Breast epithelium (tissue), 4 donors: ENCODE data around the gene GNAO1. TPM values are rescaled to one million over a fixed set of nuclear protein-coding genes. Genes with fewer than 3 reads are reported as not detected.
A peak's percentile ranks its signal among the peaks of the same experiment; 100 is the strongest.

Experiments used
- DNase-seq, 2 donors: peaks; one replicate each; pipeline ENCODE4 v3.0.0-alpha.2; 2019; ENCODE audit warnings: low spot score in 2 of 2
- H3K27ac ChIP-seq, 2 donors: fragments of 200-600 bp; sonication (generic) in 1 of 2; one replicate each; pipeline ENCODE4 v1.5.1; 2016 to 2019; ENCODE audit warnings: mild to moderate bottlenecking in 1 of 2
- H3K27me3 ChIP-seq, 2 donors: fragments of 200-600 bp; sonication (generic) in 1 of 2; one replicate each; pipeline versions ENCODE4 v1.5.1 to v1.6.0; 2017 to 2019; ENCODE audit warnings: control low read depth in 1 of 2, mild to moderate bottlenecking in 1 of 2
- H3K36me3 ChIP-seq: fragments of 200-600 bp; one replicate; pipeline ENCODE4 v1.5.1; 2019
- H3K4me1 ChIP-seq, 2 donors: fragments of 200-600 bp; sonication (generic); one replicate each; pipeline ENCODE4 v1.5.1; 2016 to 2019; ENCODE audit warnings: control low read depth in 1 of 2
- H3K4me3 ChIP-seq, 3 donors: fragments of 200-600 bp; sonication (generic); 1 replicate in 2 of 3; 2 replicates in 1 of 3; pipeline ENCODE4 v1.5.1; 2016 to 2019; ENCODE audit warnings: mild to moderate bottlenecking in 3 of 3, moderate library complexity in 2 of 3
- H3K9me3 ChIP-seq, 2 donors: fragments of 200-600 bp; sonication (generic) in 1 of 2; one replicate each; pipeline ENCODE4 v1.5.1; 2016 to 2019; ENCODE audit warnings: control low read depth in 1 of 2
- CTCF ChIP-seq, 3 donors: fragments of 450-650 bp; IDR thresholded peaks; one replicate each; pipeline ENCODE4 v1.5.1; 2016 to 2017; ENCODE audit warnings: antibody characterized with exemption in 3 of 3, mild to moderate bottlenecking in 3 of 3, moderate library complexity in 3 of 3
- POLR2A ChIP-seq: fragments of 450-650 bp; IDR thresholded peaks from one replicate; pipeline ENCODE4 v1.6.1; 2016; ENCODE audit warnings: antibody characterized with exemption, mild to moderate bottlenecking, moderate library complexity
- POLR2AphosphoS5 ChIP-seq, 3 donors: sonication (generic); formaldehyde crosslinking; IDR thresholded peaks; one replicate each; pipeline ENCODE4 v1.6.1; 2017; ENCODE audit warnings: antibody characterized with exemption in 3 of 3
- intact Hi-C: fragments of 100-400 bp; cut with DNase I; formaldehyde crosslinking; loops from one replicate; pipeline ENCODE4 v1.15.1; 2023; ENCODE audit warnings: low total_unique reads
- total RNA-seq, 3 donors: library from RNA; depleted of rRNA; stranded (reverse); fragments of >200 nt; gene quantifications; one replicate each; pipeline ENCODE4 v1.1.0, GENCODE V29; 2016

Gene GNAO1
- total RNA-seq, 3 donors from 2014 or later, result 0.96 to 1.9 (median 0.98) TPM

- no peaks in the 10 kb centered on the region for H3K9me3 ChIP-seq
- TF ChIP-seq POLR2AphosphoS5 (IDR thresholded peaks at IDR 0.05) (no peak), CTCF (IDR thresholded peaks at IDR 0.05) (no peak), POLR2A (no peak)
- no peaks in the 10 kb centered on the region for H3K36me3 ChIP-seq
- H3K27ac ChIP-seq, result no peak overlapping the region
- peaks cover 4 to 27% of the 10 kb centered on the region in 2 donors for H3K27me3 ChIP-seq
- H3K4me3 ChIP-seq, result peak overlapping the region in 2 of 3 donors; percentile 31 to 39
- intact Hi-C loops, result no loop called here
- peaks cover 0 to 5% of the 10 kb centered on the region in 2 donors for H3K4me1 ChIP-seq
- no peak for DNase-seq
Measured at GRCh38 chr16:56192986-56193945, 2.0 kb downstream of the GNAO1 start.

- Histone ChIP-seq H3K9me3 (no peaks in the 10 kb centered on the region), H3K4me1 (peaks cover 0 to 5% of the 10 kb centered on the region in 2 donors)
Measured at GRCh38 chr16:56193951-56194726, 2.9 kb downstream of the GNAO1 start.

GRCh38 chr16:56195151-56195550, 3.9 kb downstream of the GNAO1 start:
- Histone ChIP-seq H3K9me3 (no peaks in the 10 kb centered on the region), H3K27ac (no peak overlapping the region), H3K36me3 (no peaks in the 10 kb centered on the region), H3K4me3 (no peak overlapping the region), H3K27me3 (peaks cover 4 to 23% of the 10 kb centered on the region in 2 donors), H3K4me1 (peaks cover 0 to 5% of the 10 kb centered on the region in 2 donors)
- no peak for TF ChIP-seq POLR2AphosphoS5 (IDR thresholded peaks at IDR 0.05)
- no peak for TF ChIP-seq POLR2A
- TF ChIP-seq CTCF (IDR thresholded peaks at IDR 0.05), result no peak
- intact Hi-C loops, result no loop called here
- DNase-seq, result peak; percentile 46 to 67

More at GRCh38 chr16:56193951-56194726, 2.9 kb downstream of the GNAO1 start:
- H3K27ac ChIP-seq, result no peak overlapping the region
- intact Hi-C loops, result no loop called here
- DNase-seq, result peak; percentile 54 to 87
- H3K4me3 ChIP-seq, result peak overlapping the region; percentile 1 to 39 (median 31)
- peaks cover 4 to 27% of the 10 kb centered on the region in 2 donors for H3K27me3 ChIP-seq
- H3K36me3 ChIP-seq, result no peaks in the 10 kb centered on the region
- no peak for TF ChIP-seq POLR2AphosphoS5 (IDR thresholded peaks at IDR 0.05)
- no peak for TF ChIP-seq POLR2A
- TF ChIP-seq CTCF (IDR thresholded peaks at IDR 0.05), result no peak

GRCh38 chr16:56196381-56196780, 5.1 kb downstream of the GNAO1 start:
- no peak for DNase-seq
- Histone ChIP-seq H3K27me3 (peaks cover 4 to 23% of the 10 kb centered on the region in 2 donors), H3K4me3 (no peak overlapping the region), H3K27ac (no peak overlapping the region), H3K36me3 (no peaks in the 10 kb centered on the region), H3K9me3 (no peaks in the 10 kb centered on the region), H3K4me1 (peaks cover 0 to 5% of the 10 kb centered on the region in 2 donors)
- TF ChIP-seq POLR2A (no peak), CTCF (IDR thresholded peaks at IDR 0.05) (no peak), POLR2AphosphoS5 (IDR thresholded peaks at IDR 0.05) (no peak)
- intact Hi-C loops, result no loop called here
